GM12891 (cell line): ENCODE results near the gene EXOSC9.

Experiments used
- POLR2A ChIP-seq: IDR thresholded peaks from 2 replicates; pipeline ENCODE4 v1.6.1; 2011; ENCODE audit warnings: low read depth, low read length, control low read depth
- POLR2AphosphoS5 ChIP-seq: IDR thresholded peaks from 2 replicates; pipeline ENCODE4 v1.6.1; 2011; ENCODE audit warnings: low read depth, low read length, control low read depth
- POU2F2 ChIP-seq: IDR thresholded peaks from 2 replicates; pipeline ENCODE4 v1.6.1; 2011; ENCODE audit warnings: low read depth, mild to moderate bottlenecking, control low read depth, low read length, moderate library complexity
- SPI1 ChIP-seq: IDR thresholded peaks from 2 replicates; pipeline ENCODE4 v1.6.1; 2011; ENCODE audit warnings: low read depth, low read length, control low read depth
- TAF1 ChIP-seq: IDR thresholded peaks from 2 replicates; pipeline ENCODE4 v1.6.1; 2011; ENCODE audit warnings: low read depth, low read length, control low read depth

DNA sequence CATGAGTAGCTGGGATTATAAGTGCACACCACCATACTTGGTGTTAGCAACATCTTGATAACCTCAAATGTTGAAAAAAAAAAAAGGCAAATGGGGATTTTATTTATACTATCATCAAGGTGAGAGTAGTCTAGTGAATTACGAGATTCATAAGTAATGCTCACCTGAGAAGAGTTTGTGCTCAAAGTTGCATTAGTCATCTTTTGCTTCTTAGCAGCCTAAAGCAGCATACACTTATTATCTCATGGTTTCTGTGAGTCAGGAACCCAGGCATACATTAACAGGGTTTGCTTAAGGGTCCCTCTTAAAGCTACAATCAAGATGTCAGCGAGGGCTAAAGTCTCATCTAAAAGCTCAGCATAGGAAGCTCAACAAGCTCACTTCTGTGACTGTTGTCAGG is 8.2 kb upstream of the EXOSC9 start:
- TF ChIP-seq TAF1 (no peak), POLR2A (no peak), POLR2AphosphoS5 (no peak), POU2F2 (no peak), SPI1 (no peak)
